ENCODE measurements around the gene ADAP1.

Gene ADAP1

DNA sequence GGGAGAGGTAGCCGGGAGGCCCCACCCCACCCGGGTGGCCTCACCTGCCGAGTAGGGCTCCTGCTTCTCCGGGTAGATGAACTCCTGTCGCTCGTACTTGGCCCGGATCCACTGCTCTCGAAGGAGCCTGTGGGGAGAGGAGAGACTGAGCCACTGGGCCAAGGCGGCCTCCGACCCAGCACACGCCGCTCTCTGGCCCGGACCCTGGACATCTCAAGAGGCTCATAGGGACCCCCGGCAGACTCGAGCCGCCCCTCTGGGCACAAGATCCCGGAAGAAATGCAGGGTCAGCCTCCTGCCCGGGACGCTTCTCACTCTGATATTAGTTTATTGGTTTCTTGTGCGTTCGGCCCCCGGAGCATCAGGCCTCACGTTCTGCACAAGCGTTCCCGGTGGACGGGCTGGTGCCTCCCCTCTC is 34.5 kb downstream of the ADAP1 start:
- DNase-seq: peak; percentile 13

DNA sequence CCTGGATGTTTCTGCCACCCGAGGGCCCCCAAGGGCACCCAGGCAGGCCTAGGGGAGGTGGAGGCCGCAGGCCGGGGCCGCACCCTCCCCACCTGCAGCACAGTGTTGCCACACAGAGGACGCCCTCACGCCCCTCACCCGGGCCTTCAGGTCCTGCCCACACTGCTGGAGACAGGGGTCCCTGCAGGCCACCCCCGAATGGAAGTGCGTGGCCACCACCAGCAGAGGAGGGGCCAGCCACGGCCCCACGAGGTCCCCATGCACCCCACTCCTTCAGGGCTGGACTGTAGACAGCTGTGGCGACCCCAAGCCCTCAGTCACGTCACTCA is 35.4 kb downstream of the ADAP1 start:
- DNase-seq: peak; percentile 13

DNA sequence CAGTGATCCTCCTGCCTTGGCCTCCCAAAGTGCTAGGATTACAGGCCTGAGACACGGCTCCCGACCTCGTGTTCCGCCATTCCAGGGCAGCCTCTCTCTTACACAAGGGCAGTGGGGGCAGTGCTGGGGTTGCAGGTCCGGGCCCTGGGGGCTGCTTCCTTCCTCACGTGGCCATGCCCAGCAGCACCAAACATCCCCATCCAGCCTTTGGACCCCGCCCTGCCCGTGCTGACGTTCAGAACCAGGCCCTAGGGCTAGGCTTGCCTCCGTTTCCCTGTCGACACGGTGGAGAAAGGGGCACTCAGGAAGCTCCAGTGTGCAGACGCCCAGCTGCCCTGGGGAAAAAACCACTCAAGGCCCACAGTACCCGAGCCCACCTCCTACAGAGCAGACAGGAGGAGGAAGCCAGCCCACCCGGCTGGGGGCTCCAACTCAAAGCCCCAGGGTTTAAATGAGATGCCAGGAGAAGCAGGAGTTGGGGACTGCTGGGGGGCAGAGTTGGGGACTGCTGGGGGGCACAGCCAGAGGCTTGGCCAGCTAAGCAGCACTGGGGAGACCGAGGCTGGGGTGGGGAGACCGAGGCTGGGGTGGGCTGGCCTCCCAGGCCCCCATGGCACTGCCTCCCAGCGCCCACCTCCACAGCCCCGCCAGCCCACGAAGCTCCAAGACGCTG is 35.9 kb downstream of the ADAP1 start:
- peak; percentile 12 for DNase-seq

DNA sequence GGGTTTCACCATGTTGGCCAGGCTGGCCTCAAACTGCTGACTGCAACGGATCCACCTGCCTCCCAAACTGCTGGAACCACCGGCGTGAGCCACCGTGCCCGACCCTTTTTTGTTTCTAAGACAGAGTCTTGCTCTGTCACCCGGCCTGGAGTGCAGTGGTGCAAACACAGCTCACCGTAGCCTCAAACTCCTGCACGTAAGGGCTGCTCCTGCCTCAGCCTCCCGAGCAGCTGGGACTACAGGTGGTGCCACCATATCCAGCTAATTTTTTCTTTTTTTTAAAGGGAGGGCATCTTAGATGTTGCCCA is 36.4 kb downstream of the ADAP1 start:
- DNase-seq: no peak

DNA sequence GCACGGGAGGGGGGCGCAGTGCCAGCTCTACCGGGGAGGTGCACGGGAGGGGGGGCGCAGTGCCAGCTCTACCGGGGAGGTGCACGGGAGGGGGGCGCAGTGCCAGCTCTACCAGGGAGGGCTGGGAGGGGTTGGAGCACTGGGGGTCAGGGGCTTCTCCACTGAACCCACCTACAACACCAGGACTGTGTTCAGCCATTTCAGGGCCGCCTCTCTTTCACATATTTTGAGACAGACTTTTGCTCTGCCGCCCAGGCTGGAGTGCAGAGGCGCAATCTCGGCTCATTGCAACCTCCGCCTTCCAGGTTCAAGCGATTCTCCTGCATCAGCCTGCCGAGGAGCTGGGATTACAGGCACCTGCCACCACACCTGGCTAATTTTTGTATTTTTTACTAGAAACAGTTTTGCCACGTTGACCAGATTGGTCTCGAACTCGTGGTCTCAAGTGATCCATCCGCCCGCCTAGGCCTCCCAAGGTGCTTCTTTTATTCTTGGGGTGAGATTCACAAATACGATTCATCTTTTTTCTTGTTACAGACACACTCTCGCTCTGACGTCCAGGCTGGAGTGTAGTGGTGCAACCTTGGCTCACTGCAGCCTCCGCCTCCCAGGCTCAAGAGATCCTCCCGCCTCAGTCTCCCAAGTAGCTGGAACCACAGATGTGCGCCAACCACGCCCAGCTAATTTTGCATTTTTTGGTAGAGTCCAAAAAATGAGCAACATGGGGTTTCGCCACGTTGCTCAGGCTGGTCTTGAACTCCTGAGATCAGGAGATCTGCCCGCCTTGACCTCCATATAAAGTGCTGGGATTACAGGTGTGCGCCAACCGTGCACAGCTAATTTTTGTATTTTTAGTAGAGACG is 37.0 kb downstream of the ADAP1 start:
- no peak for DNase-seq

DNA sequence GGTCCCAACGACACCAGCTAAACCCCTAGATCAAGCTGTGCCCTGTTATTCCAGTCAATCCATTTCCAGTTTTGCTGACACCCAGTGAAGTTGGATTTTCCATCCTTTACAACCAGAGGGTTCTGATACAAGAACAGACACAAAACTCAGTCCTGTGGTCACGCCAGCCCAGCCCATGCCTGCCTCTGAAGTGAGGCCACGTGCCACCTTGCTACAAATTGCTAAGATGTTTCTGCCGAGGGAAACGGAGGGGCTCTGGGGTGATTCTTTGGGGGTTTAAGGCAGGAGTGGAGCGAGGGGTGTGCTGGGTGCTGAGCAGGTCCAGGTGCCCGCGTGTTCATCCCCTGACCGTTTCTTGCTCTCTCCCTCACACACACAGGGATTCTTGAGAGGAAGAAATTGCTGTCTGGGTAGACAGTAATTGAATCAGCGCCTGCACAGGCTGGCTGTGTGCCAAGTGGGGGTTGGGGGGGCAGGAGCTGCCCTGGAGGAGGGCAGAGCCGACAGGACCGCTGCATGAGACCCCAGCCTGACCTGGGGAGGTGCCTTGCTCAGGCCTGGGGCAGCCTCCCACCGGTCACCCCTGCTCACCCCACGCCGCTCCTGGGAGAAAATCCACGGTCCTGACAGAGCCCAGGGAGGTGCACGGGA is 38.1 kb downstream of the ADAP1 start:
- no peak for DNase-seq

DNA sequence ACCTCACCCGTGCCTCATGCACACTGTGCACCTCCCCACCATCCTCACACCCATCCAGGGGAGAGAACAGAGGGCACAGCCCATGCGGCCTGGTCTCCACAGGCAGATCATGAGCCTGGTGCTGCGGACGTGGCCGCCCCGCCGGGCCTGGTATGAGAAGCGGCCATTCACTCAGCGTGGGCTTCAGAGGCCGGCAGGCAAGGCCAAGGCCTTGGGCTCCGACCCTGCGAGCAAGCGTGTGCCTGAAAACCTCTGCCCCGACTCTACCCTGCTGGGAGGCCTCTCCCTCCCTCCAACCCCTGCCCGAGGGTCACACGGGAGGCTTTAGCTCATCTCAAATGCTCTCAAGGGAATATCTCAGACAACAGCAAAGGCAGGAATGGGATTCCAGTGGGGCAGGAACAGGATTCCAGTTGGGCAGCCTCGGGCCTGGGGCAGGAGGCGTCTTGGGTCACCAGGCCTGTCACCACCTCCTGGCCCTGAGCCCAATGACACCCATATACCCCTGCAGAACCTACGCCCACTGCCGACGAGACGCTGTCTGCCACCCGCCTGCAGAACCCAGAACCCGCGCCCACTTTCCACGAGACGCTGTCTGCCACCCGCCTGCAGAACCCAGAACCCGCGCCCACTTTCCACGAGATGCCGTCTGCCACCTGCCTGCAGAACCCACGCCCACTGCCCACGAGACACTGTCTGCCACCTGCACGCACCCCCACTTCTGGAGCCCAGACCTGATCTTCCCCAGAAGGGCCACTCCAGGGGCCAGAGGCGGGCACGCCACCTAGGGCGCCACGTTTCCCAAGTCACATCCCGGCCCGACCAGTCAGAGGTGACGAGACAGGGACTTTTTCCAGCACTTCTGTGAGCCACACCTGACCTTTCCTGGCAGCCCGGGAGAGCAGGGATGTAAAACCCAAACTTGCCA is 38.9 kb downstream of the ADAP1 start:
- DNase-seq: no peak

DNA sequence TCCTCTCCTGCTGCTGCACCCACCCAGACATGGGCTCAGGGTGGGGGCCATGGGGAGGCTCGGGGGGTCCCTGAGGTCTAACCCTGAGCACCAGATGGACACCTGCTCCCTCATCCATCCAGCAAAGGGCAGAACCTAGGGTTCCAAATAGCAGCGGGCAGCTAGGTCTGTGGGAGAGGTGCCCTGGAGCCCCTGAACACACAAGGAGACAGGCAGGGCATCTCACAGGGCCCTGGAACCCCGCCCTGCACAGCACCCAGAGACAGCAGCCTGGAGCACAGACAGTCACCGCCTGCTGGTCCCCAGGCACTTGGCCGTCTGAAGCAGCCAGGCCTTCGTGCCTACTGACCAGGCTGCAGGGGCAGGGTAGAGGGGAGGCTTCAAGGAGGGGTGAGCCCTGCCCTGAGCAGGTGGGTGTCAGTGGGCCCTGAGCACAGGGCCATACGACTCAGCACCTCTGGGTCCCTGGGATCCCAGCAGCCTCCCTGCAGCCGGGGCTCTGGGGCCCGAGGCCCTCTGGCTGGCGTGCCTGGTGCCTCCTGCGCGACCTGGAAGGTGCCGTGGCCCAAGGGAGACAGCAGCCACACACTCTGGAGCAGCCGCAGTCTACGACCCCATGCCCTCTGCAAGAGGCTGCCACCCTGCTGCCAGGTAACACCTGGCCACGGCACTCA is 39.8 kb downstream of the ADAP1 start:
- no peak for DNase-seq

DNA sequence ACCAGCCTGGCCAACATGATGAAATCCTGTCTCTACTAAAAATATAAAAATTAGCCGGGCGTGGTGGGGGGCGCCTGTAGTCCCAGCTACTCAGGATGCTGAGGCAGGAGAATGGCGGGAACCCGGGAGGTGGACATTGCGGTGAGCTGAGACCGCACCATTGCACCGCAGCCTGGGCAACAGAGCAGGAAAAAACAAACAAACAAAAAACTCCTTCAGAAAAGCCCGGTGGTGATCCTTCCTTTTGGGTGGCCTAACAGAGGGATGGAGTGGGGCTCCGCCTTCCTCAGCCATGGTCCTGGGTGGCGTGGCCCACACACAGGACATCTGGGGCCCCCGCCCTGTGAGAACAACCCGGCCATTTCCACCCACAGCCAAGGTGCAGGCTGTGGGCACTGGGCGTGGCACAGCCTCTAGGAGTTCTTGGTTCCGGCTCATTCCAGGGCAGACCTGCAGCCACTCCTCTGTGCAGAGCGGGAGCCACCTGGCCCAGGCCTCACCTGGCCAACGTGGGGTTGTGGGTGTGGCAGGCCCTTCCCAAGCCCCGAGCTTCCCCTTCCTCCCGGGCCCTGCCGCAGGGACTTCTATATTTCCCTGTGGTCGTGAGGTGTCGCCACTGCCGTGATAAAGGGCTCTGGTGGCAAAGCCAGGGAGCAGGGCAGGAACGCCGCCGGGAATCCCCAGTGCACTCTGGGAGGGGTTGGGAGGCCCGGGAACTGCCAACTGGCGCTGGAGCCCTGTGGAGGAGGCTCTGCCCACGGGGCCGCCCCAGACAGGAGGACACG is 40.6 kb downstream of the ADAP1 start:
- DNase-seq: no peak

DNA sequence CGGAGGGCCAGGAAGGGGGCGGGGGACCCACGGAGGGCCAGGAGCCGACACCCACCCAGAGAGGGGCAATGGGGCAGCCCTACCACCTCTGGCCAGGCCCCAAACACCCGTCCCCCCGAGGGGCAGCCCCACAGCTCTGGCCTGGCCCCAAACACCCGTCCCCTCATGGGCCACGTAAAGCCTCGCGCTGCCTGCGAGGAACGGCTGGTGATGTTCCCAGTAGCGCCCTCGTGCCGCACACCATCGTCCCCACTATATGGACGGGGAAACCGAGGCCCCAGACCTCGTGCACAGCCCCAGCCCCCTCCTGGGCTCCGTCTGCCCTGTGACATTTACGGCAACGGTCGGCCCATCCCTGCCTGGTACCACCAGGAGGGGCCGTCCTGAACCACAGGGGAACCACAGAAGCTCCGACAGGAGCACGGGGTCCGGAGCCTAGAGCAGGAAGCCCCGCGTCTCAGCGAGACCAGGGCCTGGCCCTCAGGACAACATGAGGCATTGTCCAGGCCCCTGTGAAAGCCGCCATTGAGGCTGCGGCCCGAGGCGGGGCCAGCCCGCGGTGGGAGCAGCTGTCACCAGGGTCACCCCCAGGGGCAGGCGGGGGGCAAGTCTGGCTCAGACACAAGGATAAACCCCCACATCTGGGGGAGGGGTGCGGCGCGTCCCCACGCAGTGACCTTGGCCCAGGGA is 42.5 kb downstream of the ADAP1 start:
- no peak for DNase-seq

DNA sequence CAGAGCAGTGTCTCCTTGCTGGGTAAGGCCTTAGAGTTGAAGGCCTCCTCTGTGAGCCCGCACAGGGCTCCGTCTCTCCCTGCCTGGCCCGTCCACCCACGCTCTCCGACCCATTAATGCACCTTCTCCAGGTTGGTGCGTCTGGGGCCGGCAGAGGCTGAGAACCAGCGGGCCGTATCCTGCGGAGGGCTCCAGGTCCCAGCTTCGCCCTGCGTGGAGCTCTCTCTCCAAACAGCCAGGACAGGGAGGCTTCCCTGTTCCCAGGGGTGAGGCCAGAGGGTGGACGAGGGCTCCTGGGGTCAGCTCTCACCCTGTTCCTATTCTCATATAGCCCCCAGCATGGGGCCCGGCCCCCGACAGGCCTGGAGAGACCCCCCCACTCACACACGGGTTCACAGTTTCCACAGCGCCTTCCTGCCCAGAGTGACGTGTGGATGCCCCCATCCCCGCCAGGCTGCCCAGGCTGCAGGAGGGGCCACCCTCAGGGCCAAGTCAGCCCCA is 43.5 kb downstream of the ADAP1 start:
- DNase-seq: no peak

DNA sequence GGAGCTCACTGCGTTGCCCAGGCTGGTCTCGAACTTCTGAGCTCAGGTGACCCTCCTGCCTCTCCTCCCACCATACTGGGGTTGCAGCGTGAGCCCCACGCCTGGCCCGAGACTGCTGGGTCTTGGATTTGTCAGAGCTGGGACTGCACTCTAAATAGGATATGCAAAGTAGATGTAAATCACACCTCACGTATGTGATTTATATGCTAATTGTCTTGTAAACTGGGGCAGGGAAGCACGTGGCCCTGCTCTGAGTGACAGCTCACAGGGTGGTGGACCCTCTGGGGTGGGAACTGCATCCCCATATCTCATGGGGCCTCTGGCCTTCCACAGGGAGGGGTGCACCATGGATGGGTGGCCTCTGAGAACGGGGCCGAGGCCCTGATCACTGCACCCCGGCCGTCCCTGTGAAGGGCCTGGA is 44.0 kb downstream of the ADAP1 start:
- DNase-seq: no peak

DNA sequence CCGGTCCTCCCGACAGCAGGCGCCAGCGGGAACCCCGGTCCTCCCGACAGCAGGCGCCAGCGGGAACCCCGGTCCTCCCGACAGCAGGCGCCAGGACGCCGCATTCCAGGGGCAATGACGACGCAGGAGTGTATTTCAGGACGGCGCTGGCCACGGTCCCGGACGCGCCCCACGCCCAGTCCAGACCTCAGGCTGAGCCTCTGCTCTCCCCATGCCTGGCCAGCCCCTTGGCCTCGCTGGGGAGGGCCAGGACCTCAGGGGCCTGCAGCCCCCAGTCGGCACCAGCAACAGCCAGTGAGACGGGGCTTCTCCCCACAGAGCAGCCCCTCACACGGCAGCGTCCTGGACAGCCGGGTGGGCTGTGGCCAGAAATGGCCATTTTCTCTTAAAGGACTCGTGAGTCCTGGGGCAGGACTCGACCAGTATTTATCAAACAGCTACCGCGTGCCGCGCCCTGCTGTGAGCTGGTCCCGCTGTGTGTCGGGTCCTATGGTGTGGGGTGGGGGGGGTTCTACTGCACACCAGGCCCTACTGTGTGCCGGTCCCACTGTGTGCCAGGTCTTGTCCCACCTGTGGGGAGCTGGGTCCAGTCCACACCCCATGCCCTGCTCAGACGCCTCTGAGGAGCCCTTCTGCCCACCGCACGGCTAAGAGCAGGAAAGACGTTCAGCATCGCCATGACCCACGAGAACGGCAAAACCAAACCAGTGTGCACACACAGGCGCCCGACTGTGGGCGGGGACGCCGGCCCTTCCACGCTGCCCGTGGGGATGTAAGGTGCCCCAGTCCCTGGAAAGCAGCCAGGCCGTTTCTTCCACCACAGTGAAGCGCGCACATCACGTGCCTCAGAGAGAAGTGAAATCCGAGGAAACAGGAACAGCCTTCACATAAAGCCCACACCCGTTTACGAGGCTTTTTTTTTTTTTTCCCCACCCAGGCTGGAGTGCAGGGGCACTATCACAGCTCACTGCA is 44.8 kb downstream of the ADAP1 start:
- DNase-seq: peak; percentile 50

DNA sequence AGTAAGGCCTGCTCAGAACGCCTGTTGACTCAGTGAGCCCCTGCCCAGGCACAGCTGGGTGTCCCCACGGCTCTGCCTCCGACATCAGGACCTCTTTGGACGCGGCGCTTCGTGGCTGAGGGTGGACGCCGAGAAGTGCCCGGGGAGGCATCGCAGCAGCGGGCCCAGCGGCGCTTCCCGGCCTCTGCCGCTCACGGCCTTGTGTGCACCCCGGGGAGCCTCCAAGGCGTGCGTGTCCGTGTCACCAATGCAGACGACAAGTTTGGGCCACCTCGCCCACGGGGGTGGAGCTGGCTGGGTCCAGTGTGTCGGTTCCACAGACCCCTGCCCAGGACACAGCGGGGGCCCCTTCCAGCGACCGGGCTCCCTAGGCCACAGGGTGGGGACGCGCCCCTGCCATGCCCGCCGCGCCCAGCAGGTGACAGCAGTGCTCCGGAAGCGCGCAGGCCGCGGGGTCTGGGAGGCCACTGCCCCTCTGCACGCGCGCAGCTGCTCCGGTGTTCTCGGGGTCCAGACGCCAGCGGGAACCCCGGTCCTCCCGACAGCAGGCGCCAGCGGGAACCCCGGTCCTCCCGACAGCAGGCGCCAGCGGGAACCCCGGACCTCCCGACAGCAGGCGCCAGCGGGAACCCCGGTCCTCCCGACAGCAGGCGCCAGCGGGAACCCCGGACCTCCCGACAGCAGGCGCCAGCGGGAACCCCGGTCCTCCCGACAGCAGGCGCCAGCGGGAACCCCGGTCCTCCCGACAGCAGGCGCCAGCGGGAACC is 45.7 kb downstream of the ADAP1 start:
- peak; percentile 81 for DNase-seq

DNA sequence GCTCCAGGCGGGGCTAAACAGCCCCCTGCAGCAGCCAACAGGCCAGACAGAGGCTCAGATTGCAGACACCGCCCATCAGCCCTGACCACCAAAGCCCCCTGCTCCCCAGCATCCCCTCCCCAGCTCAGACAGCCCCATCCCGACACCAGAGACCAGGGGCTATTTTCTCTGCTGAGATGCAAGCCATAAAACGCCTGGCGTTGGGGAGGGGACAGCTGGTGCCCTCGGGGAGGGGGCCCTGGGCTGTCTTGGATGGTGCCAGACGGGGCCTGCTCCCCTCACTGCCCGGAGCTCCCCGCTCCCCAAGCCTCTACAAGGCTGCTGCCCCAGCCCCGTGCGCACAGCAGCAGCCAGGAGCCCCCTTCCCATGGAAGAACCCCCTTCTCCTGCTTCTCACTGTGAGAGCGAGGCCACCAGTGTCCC is 46.3 kb downstream of the ADAP1 start:
- DNase-seq: no peak

DNA sequence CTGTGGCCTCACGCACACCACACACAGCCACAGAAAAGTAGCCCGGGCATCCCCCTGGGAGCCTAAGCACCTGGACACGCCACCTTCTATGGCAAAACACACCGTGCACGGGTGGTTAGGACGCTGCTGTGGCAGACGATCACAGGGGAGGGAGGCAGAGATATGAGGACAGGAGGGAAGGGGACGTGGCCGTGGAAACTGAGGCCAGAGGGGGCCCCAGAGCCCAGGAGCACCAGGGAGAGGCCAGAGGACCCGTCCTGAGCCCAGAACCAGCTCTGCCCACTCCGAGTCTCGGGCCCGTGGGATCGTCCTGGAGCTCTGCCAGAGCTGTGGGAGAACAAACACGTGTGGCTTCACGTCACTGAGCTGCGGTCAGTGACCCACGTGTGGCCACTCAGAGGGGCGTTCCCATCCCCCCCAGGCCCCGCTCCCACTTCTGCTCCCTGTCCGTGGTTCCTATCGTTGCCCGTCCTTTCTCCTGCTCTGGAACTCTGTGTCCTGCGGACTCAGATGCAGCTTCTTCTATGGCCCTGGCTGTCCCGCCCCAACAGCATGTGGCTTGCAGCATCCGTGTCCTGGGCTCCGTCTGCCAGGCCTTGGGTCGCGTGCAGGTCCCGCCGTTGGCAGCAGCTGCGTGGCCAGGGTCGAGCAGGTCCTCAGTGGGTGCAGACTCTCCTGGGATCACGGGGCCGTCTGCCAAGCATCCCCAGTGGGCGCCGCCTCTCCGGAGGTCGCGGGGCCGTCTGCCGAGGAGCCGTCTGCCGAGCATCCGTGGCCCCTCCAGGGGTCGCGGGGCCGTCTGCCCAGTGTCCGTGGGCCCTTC is 47.1 kb downstream of the ADAP1 start:
- no peak for DNase-seq

DNA sequence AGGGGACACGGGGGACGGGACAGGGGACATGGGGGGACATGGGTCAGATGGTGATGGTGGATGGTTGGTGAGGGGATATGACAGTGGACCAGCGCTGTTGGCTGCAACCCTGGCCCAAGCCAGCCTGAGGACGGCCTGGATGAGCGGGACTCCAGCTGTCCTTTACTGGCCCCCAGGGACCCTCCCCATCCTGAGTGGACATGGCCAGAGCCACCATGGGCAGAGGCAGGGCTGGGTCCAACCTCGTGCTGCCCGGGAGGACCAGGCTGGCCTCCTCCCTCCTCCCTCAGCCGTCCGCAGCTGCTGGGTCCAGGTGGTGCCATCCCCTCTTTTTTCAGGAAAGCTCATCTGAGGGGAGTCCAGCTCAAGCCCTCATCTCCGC is 47.7 kb downstream of the ADAP1 start:
- DNase-seq: no peak

DNA sequence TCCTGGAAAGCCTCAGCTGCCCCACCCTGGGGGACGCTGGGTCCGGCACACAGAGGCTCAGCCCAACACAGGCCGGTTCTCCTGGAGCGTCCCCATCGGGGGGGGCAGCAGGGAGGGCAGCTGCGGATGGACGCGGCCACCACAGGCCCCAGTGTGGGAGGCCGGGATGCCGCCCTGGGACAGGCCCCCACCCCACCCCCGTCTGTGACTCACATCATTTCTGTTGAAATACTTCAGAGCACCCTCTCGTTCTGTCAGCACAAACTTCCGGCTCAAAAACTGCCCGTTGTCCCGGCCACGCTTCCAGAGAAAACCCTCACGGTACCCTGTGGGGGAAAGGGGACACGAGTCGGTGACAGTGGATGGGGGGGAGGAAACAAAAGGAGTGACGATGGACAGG is 49.6 kb downstream of the ADAP1 start:
- DNase-seq: no peak

Measured in activated T-cell treated with anti-CD3 and anti-CD28 coated beads, Interleukin-2, amount 50 U/mL, for 1 hour (primary cell).